Renal pelvis (tissue), 4 donors: ENCODE results near the gene C1orf198. TPM values are rescaled to one million over a fixed set of nuclear protein-coding genes. Genes with fewer than 3 reads are reported as not detected.
A peak's percentile ranks its signal among the peaks of the same experiment; 100 is the strongest.
"Not testable (repeated sequence)": the region's sequence is repeated elsewhere in the genome, so short reads cannot be mapped to it uniquely, and the experiment has no call there.

Source experiments
- DNase-seq: peaks from one replicate; pipeline ENCODE4 v3.0.0-alpha.2; 2013
- polyA plus RNA-seq, 3 donors: library from polyadenylated mRNA; unstranded; fragments of 120-200 nt; gene quantifications; one replicate each; pipeline ENCODE4 v1.2.1, GENCODE V29; 2013; ENCODE audit not compliant: insufficient read length in 3 of 3

The C1orf198 gene
- polyA plus RNA-seq, 3 donors: 72.6 to 91.2 (median 83.6) TPM

- no peak for DNase-seq
These were observed 3.1 kb downstream of the C1orf198 start for GRCh38 chr1:230865062-230865817.

- no peak for DNase-seq
These were observed 3.9 kb downstream of the C1orf198 start for GRCh38 chr1:230864441-230864840.

DNA sequence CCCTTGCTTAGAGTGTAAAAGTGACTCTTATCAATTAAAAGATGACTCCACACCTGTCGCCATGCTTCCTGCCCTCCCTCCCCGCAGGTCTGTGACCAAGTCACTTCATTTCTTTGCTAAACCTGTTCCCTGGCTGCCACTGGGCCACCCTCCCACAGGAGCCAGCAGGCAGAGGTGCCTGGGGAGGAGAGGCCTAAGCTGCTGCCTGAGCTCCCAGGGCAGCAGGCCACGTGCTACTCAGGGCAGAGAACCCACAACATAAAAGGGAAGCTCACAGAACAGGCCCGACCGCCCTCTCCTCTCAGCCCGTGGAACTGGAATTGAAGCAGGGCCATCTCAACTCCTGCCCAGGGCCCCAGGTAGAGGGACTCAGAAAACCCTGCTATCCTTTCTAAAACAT lies 4.9 kb downstream of the C1orf198 start:
- no peak for DNase-seq

- DNase-seq: no peak
These were observed 6.2 kb downstream of the C1orf198 start for GRCh38 chr1:230861970-230862595.

DNA sequence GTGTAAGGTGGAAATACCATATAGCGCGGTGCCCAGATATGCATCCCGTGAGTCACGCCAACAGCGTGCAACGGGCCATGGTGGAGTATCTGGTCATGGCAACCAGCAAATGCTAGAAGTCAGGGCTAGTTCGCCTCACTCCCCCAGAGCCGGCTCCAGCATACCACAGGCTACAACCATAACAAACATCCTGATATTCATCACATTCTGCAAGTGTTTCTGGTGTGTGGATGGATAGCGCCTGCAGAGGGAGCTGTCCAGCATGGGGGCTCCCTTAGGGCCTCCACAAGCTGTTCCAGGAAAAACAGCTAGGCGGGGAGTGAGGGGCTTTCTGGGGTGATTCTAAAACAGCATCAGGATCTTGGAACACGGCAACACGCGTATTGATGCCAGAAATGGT lies 6.8 kb downstream of the C1orf198 start:
- DNase-seq: no peak

GRCh38 chr1:230860617-230861384 lies 7.5 kb downstream of the C1orf198 start:
- DNase-seq: no peak

- no peak for DNase-seq
These were observed 9.2 kb downstream of the C1orf198 start for GRCh38 chr1:230858918-230859729.

GRCh38 chr1:230858236-230858820 lies 10.0 kb downstream of the C1orf198 start:
- no peak for DNase-seq

- no peak for DNase-seq
These were observed 10.5 kb downstream of the C1orf198 start for GRCh38 chr1:230857822-230858221.

- DNase-seq: no peak
These were observed 11.2 kb downstream of the C1orf198 start for GRCh38 chr1:230857077-230857476.

- no peak for DNase-seq
These were observed 12.4 kb downstream of the C1orf198 start for GRCh38 chr1:230855886-230856285.

DNA sequence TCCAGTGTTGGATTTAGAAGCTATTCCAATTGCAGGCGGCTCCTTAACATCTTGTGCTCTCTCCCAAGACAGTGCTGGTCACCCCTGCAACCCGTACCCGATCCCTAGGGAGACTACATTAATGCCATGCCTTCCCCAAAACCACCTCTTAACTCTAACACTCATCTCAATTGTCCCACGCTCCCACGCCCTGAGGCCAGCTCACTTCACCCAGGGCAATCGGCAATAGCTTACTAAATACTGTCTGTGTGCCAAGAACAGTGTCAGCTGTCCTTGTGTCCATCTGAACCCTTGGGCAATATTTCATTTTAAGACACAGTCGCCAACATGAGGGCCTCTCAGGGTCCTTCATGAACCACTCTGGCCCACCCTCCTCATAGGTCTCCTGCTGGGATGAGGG lies 13.9 kb downstream of the C1orf198 start:
- DNase-seq: no peak

DNA sequence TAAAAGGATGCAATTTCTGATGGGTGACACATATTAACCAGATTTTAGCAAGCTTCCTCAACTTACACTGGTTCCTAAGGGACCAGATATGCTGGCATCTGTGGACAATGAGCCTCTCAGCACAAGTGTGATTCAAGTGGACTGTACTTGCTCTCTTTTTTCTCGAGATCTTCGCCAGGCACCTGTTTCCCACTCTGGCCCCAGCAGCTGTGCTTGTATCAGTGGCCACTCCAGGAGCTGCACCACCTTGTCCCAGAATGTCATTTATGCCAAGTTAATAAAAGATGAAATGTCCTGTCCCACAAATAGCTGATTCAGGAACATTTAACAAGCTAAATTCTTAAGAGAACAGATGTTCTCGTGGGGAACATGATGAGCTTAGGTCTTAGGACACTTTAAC lies 14.6 kb downstream of the C1orf198 start:
- DNase-seq: no peak

- DNase-seq: no peak
These were observed 15.4 kb downstream of the C1orf198 start for GRCh38 chr1:230852959-230853358.

- no peak for DNase-seq
These were observed 17.0 kb downstream of the C1orf198 start for GRCh38 chr1:230851291-230851691.

GRCh38 chr1:230850547-230850946 lies 17.8 kb downstream of the C1orf198 start:
- DNase-seq: no peak

DNA sequence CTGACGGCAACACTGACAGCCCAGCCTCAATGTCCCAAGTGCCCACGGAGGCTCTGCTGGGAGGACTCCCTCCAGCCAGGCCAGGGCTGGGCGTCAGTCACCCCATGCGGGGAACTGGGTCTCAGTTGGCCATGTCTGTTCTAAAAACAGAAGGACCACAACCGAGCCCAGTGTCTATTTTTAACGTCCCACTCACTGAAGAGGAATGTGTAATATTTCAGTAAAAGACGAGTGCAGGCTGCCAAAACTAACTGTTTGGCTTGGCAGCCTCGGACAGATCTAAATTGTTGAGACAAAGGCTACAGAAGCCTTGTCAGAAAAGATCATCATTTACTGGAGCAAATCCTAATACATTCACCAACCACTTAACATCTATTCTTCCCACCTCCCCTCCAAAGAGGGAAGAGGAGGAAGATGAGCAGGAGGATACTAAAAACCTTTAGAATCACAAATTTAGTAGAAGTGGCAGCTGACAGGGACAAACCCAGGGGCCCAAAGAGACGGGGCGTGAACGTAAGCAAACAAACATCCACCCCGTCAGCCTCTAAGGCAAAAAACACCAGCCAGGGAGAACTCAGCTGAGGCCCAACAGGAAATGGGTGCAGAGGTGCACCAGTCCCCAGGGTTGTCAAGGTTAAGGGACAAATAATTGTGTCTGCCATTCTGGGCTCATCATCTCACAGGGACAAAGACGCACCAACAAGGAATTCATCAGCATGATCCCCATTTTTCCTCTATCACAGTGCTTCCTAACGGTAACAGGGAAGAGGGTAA lies 18.7 kb downstream of the C1orf198 start:
- DNase-seq: peak; percentile 86

GRCh38 chr1:230848235-230848634 lies 20.1 kb downstream of the C1orf198 start:
- DNase-seq: no peak

- DNase-seq: not testable (repeated sequence)
These were observed 23.1 kb downstream of the C1orf198 start for GRCh38 chr1:230845184-230845583.

GRCh38 chr1:230844561-230844960 lies 23.8 kb downstream of the C1orf198 start:
- no peak for DNase-seq
